RWPE2 (cell line): ENCODE results near the gene ACER2.

Experiments used
- ATAC-seq: fragments of 200-7000 bp; cut with Tn5 transposase; 3 replicates; pipeline ENCODE4 v1.9.1; 2021; ENCODE audit warnings: low read depth
- DNase-seq: peaks from one replicate; pipeline ENCODE4 v3.0.0-alpha.2; 2020; ENCODE audit warnings: low spot score
- H3K27ac ChIP-seq: fragments of 450-650 bp; 2 replicates; pipeline ENCODE4 v1.5.1; 2017; ENCODE audit warnings: mild to moderate bottlenecking; ENCODE audit not compliant: poor library complexity, severe bottlenecking
- H3K27me3 ChIP-seq: fragments of 250-450 bp; sonication (Bioruptor Pico); 2 replicates; pipeline ENCODE4 v1.5.1; 2021; ENCODE audit warnings: mild to moderate bottlenecking, moderate library complexity; ENCODE audit not compliant: insufficient read depth, poor library complexity, severe bottlenecking
- H3K36me3 ChIP-seq: fragments of 250-450 bp; sonication (Bioruptor Pico); 2 replicates; pipeline ENCODE4 v1.5.1; 2020; ENCODE audit warnings: low read depth, mild to moderate bottlenecking, moderate library complexity
- H3K4me1 ChIP-seq: fragments of 250-450 bp; sonication (Bioruptor Pico); 2 replicates; pipeline ENCODE4 v1.5.1; 2021; ENCODE audit warnings: mild to moderate bottlenecking, moderate library complexity; ENCODE audit not compliant: insufficient read depth, poor library complexity, severe bottlenecking
- H3K4me3 ChIP-seq: fragments of 250-450 bp; sonication (Bioruptor Pico); 2 replicates; pipeline ENCODE4 v1.5.1; 2021; ENCODE audit warnings: mild to moderate bottlenecking, moderate library complexity; ENCODE audit not compliant: severe bottlenecking
- H3K9me3 ChIP-seq: fragments of 250-450 bp; sonication (Bioruptor Pico); 2 replicates; pipeline ENCODE4 v1.5.1; 2021; ENCODE audit warnings: mild to moderate bottlenecking, moderate library complexity; ENCODE audit not compliant: severe bottlenecking
- CTCF ChIP-seq: fragments of 450-650 bp; IDR thresholded peaks from one replicate; pipeline ENCODE4 v1.5.1; 2017; ENCODE audit warnings: mild to moderate bottlenecking, moderate library complexity; ENCODE audit not compliant: poor library complexity, severe bottlenecking

Gene ACER2

GRCh38 chr9:19497276-19497675, 88.5 kb downstream of the ACER2 start:
- Histone ChIP-seq H3K27me3 (peaks cover 2% of the 10 kb centered on the region), H3K4me3 (no peak overlapping the region), H3K36me3 (no peaks in the 10 kb centered on the region), H3K9me3 (no peaks in the 10 kb centered on the region), H3K4me1 (no peaks in the 10 kb centered on the region), H3K27ac (no peak overlapping the region)
- DNase-seq (no peak), ATAC-seq (no peak)
- no peak for TF ChIP-seq CTCF

GRCh38 chr9:19498015-19498414, 89.2 kb downstream of the ACER2 start:
- ATAC-seq (no peak; the same call in 2 of the 3 replicates), DNase-seq (no peak)
- Histone ChIP-seq H3K4me1 (no peaks in the 10 kb centered on the region), H3K36me3 (no peaks in the 10 kb centered on the region), H3K27me3 (peaks cover 8% of the 10 kb centered on the region), H3K9me3 (no peaks in the 10 kb centered on the region), H3K4me3 (no peak overlapping the region), H3K27ac (no peak overlapping the region)
- TF ChIP-seq CTCF = no peak
